ENCODE results near the gene SFRP5.

- TF ChIP-seq POLR2AphosphoS5 (IDR thresholded peaks at IDR 0.05; ENCODE audit: insufficient read depth in 1 of 2, low read depth in 1 of 2) (no peak), CTCF (IDR thresholded peaks at IDR 0.05) (no peak)
Measured at GRCh38 chr10:97719602-97720001, 52.2 kb downstream of the SFRP5 start.

Measured in vagina (tissue), 2 donors.